Epidermal melanocyte (primary cell): ENCODE measurements around the gene CTIF.
"Not testable (repeated sequence)": the region's sequence is repeated elsewhere in the genome, so short reads cannot be mapped to it uniquely, and the experiment has no call there.

ENCODE experiments used
- DNase-seq: peaks from one replicate; pipeline ENCODE4 v3.0.0; 2011; ENCODE audit warnings: low spot score; ENCODE audit not compliant: insufficient read length

Gene CTIF

DNA sequence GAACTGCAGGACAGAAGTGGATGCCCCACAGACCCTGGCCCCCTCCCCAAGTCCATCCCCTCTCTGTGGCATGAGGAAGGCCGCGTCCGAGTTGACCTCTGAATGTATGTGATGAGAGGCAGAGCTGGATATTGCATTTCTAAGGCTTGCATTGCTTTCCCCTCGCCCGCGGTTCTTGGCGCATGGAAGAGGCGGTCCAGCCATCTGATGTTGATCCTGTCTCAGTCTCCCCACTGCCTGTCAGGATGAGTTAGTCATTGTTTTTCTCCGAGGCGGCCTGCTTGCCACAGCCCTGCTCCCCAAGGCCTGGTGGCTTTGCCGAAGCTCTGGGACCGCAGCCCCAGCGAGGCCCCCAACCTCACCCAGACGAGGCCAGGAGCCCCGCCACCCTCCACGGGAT, 323.3 kb downstream of the CTIF start:
- DNase-seq, result no peak

DNA sequence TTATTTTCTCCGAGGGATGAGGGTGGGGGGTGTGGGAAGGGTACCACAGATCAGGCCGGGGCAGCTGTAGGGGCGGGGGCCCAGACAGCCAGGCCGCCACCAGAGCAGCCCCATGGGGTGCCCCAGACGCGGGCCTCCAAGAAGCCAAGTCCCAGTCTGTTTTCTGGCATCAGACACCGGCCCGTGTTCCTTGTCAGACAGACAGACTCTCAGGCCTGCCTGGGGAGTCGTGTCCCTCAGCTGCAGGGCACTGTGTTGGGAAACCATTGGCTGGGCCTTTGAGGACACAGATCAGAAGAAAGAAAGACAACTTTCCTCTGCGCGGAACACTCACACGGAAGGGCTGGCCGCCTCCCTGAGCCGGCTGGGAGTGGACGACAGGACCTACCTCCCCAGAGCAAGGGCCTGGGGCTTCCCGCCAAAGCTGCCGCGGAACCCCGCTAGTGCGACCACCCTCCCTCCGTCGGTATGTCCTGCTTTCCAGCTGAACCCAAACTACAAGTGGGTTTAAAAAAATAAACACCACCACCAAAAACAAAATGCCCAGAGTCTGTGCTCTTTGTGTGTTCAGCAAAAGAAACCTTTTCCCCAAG, 323.9 kb downstream of the CTIF start:
- DNase-seq, result no peak

DNA sequence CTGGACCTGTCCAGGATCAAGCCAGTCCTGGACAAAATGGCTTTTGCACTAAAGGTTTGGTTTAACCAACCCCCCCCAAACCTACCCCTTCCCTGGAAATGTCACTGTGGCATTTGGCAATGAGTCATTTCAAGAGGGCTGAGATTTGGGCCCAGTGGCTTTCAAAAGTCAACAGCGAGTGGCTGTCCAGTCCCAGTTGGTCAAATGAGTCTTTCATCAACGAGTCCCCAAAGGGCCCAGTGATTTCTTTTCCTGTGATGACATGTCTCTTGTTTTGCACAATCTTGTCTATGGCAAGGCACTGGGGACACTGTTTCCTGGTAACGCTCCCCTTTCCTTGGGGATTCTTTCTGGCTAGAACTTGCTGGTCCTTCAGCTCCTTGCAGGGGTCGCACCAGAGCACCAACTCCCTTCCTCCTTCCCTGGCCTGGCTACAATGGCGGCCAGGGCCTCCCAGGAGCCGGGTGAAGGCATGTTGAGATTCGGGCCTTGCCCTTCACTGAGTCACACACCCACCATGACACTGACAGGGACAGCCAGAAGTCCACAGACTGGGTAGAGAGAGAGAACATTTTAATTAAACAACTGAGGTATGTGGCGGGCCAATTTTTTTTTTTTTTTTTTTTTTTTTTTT, 324.7 kb downstream of the CTIF start:
- DNase-seq, result no peak

DNA sequence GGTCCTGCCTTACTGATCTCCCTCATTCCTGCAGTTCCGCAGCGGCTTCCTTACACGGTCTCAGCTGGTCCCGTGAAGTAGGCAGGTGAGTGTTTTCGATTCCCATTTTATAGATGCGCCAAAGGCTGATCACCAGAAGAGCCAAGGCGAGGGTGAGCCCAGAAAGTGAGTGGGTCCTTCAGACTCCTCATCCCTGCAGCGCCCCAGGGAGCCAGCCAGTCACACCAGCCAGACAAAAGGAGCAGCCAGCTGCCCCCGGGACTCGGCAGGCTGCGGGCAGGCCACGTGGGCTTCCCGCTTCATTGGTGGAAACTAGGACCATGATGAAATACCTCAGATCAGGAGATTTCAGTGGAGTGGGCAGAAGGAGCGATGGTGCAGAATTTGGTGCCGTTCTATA, 326.0 kb downstream of the CTIF start:
- no peak for DNase-seq

DNA sequence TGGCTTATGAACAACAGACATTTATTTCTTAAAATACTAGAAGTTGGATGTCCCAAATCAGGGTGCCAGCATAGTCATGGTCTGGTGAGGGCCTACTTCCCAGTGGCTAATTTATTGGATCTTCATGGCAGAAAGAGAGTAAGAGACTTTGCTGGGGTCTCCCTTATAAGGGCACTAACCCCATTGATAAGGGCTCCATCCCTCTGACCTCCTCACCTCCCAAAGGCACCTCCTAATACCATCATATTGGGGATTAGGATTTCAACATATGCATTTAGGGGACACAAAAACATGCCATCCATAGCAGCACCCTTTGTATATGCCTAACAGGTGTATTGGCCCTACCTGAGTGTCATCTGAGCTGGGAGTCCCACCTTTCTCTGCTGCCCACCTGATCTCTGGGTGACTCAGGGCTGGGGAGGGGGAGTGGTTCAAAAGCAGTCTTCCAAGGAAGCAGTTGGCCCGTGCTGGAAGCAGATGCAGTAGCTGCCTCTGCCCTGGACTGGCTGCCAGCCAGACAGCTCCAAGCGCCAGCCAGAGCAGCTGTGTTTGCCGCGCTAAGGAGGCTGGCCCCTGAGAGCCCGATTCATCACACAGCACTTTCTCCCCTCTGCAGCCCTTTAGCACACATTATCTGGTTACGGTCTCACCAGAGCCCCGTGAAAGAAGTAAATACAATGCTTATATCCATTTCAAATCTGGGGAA, 327.4 kb downstream of the CTIF start:
- peak; percentile 75 for DNase-seq

DNA sequence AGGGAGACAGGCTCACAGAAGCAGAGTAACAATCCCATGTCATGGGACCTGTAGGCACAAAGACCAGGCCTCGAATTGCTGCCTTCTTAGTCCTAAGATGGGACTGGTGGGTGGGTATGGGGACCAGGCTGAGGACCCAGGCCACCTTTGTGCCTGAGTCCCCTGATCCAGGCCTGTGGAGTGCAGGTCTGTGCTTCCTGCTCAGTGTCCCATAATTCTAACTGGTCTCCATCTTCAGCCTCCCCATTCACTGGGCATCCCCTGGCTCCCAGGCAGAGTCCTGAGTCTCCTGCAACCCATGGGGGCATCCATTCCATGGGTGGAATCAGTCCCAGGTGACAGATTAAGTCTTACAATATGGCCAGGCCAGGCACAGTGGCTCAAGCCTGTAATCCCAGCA, 328.0 kb downstream of the CTIF start:
- no peak for DNase-seq

DNA sequence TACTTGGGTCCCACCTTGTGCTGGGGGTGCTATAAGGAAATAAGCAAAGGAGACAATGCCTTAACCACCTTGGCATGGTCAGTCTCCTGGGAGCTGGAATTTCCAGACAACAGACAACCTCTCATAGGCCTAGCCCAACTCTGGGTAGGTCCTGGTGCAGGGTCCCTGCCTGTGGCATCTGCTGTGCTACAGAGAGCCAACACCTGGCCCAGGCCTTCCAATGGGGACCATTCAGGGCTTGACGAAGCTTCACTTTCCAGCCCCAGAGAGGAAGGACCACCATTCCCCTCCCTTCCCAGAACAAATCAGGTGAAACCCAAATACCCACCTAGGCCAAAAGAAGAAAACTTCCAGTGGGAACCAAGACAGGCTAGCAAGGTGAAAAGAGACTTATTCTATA, 329.1 kb downstream of the CTIF start:
- no peak for DNase-seq

DNA sequence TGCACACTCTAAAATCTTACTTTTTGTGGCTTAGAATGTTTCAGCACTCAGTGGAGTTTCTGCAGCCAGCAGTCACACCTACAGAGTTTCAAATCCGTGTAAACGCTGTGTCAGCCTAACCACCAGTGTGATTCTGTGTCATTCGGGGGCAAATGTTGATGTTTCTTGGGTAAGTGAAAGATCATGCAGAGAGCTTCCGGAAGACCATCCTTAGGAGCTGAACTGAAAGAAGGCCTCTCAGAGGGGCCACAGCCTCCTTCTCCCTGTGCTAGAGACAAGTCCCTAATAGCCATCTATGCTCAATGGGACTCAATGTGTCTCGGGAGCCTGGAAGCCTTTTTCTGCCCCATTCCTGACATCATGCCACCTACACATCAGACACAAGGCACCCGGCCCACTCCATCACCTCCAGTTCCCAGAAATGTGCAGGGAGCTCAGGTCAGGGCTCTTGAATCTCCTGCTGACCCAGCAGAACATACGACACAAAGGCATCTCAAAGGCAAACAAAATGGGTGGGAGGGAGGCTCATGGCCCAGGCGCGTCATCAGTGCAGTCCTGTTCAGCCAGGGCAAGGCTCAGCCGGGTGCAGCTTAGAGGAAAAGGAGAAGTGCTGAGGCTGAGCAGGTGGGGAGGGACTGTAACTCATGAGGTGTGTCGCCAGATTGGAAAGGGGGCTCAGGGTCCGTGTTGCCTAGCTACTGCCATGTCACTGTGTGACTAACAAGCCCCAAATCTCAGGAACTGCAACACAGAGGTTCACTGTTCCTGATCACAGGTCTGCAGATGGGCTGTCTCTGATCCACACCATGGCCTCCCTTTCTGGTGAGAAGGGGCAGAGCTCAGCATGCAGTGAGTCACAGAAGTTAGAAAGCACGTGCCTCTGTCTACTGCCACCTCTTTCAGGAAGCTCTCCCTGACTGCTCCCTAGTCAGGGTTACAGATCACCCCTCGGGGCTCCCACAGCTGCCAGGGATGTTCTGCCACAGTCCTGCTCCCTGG, 329.9 kb downstream of the CTIF start:
- DNase-seq, result no peak

DNA sequence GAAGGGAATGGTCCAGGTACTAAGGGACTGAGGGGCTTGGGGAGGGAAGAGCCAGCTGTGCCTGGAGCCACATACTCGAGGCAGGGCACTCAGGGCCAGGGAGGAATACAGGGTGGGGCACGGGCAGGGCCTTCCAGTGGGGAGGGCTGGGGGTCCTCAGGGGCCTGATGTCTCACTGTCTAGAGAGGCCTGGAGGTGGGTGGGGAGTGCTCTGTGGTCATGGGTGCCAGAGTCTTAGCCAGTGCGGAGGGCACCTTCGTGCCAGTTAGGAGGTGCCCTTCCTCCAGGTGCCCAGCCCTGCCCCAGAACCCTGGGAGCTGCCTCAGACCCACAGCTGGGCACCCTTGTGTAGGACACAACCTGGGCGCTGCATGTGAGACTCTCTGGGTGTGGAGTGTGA, 330.8 kb downstream of the CTIF start:
- no peak for DNase-seq

DNA sequence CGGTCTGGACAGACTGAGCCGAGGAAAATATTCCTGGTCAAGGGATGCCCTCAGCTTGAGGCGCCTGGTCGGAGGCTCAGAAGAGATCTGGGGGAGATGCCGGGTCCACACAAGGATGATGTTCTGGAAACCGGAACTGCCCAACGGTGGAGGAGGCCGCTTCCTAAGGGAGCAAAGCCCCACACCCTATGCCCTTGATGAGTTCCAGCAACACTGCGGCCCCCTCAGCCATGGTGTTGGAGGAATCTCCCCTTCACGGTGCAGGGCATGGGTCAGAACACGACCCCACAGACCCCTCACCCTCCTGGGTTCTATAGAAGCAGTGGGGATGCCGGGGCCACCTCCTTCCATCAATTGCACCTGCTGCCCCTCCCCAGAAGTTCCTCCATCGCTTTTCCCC, 332.1 kb downstream of the CTIF start:
- DNase-seq, result not testable (repeated sequence)

DNA sequence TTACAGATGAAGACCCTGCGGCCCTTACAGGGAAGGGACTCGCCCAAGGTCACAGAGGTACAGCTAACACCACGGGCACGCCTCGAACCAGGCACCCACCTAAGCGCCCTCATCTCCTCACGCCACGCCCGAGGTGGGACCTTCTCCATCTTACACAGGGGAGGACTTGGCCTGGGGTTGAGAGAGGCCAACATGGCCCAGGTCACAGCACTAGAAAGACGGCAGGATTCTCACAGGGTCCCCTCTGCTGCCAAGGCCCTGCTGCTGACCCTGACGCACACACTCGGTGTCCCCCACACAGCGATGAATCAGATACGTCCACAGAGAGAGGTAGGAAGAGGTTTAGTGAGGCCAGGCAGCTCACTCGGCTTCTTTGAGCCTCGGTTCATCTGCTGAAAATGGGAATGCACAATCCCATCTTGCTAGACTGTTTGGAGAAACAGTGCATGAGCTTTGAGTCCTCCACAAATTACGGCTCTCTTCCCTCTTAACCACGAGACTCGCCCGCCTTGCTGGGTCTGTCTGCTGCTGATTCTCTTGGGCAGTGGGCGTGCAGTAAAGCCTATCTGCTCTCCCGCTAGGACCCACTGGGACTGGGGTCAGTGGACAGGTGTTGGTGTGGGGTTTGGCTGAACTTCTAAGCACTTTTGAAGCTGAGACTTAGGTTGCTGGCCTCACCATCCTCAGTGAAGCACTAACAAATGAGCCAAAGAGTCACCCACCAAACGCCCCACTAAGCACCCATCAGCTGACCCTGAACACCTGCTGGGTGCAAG, 332.7 kb downstream of the CTIF start:
- no peak for DNase-seq

DNA sequence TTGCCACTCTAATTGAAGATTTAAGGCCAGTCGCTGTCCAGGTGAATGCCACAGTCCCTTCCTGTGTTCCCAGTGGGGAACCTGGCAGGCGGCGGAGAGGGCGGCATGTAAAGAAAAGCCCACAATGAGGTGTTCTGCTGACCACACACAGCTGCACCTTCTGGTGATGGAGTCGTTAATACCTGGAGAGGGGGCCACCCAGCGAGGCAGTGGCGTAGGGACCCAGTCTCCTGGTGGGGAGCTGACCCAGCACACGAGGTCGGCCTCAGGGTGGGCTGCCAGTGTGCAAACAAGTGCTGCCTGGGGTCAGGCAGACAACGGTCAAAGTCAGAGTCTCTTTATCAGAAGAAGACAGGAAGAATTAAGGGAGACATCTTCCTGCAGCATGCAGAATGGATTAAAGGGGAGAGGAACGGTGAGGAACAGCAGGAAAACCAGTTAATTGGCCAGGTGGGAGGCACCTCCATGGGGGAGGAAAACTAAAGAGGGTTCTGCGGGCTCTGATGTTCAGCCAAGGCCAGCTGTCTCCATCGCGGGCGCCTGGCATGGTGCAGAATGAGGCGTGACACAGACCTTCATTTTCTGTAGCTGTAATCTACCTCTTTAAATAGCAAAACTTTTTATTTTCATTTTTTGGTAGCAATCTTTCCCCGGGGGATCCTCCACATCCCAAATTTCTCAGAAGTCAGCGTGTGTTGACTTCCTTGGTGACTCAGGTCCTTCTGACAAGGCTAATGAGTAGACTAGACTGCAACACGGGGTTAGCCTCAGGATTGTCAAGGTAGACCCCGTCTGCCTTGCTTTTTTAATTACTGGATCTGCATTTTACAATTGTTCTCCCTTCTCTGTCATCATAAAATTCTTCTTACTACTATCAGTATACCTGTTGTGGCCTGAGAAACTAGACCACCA, 333.7 kb downstream of the CTIF start:
- no peak for DNase-seq

DNA sequence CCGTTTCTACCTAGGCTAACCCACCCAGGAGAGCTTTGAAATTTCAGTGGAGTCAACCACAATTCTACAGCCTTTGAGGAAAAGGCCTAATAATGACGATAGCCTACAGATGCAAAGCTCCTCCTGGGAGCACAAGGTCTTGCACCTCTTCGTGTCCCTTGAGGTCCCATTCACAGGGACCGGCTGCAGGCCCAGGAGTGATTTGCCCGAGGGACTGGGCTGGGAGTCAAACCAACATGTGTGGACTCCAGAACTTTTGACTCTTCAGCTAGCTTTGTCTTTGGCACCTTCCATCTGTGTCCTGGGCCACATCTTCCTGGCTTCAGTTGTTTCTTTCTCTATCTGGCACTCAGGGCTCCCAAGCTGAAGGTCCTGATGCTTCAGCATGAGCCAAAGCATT, 335.4 kb downstream of the CTIF start:
- DNase-seq, result peak; percentile 5

DNA sequence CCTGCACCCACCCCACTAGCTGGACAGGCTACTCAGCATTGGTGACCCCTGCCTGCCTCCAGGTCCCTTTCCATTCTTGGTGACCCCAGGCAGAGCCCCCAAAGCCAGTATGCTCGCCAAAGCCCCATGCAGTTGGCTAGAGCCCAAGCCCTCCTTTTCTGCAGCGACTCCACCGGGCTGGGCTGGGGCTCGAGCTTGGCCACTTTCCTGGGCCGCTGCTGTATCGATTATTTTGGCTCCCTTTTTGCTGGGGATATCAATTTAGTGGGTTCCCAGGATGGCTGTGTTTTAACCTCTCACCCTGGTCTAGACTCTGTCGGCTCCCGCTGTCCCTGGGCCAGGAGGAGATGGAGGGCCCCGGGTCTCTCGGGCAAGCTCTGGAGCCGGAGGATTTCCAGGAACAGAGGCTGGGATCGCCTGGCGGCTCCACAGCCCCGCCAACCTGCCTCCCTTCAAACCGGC, 335.9 kb downstream of the CTIF start:
- DNase-seq, result no peak

DNA sequence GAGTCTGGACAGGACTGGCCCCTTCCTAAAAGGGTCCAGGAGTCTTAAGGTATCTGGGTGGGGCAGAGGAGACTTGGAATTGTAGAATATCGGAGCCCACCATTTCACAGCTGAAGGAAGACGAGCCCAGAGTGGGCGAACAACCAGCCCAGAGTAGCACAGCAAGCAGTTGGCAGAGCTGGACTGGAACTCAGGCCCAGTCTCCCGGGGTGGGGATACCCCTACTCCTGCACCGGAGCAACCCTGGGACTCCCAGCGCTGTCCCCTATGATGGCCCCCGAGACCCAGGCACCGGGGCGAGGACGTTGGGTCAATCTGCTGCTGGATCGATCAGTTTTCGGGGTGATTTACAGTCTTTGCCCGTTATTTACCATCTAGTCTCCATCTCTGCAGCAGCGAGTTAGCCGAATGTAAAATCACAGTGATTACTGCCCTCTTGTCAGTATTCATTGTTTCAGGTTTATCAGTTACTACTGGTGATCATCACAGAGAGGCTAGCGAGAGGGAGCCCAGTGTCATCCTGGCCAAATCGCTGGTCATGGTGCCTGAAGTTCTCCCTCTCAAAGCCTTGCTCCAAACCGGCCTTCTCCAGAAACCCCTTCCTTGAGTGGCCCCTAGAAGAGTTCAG, 336.6 kb downstream of the CTIF start:
- DNase-seq, result peak; percentile 7

DNA sequence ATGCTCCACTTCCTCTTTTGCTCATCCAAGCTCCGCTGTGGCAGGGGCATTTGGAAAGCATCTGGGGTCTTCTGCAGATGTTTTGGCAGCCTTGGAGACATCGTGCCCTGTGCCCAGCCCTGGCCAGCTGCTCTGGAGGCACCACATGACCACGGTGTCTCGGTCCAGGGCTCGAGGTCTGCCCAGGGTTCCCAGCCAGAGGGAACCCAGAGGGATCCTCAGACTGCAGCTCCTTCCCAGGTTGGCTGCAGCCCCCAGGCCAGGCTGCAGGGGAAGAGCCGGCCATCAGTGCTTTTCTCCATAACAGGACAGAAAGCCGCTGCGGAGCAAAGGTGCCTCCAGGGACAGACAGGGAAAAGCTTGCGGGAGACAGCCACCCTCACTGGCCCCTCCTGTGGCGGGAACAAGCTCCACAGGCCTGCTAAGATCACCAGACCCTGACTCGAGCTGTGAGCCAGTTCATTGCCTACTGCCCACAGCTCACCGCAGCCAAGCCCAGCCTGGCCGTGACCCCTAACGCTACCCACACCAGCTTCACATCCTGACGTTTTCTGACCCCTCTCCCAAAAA, 337.2 kb downstream of the CTIF start:
- DNase-seq, result peak; percentile 3

DNA sequence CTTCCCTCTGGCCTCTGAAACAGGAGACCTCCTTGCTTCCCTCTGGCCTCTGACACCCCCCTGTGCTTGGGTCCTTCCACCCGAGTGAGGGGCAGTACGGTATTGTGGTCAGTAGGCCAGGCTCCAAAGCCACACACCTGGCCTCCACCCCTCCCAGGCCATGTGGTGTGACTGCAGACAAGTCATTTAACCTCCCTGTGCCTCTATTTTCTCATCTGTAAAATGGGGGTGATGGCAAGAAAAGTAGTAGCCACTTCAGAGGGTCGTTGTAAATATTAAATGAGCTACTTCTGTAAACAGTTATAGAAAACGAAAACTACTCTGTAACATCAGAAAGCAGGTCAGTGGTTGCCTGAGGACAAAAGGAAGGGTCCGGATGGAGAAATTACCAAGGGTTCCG, 337.8 kb downstream of the CTIF start:
- peak; percentile 2 for DNase-seq

DNA sequence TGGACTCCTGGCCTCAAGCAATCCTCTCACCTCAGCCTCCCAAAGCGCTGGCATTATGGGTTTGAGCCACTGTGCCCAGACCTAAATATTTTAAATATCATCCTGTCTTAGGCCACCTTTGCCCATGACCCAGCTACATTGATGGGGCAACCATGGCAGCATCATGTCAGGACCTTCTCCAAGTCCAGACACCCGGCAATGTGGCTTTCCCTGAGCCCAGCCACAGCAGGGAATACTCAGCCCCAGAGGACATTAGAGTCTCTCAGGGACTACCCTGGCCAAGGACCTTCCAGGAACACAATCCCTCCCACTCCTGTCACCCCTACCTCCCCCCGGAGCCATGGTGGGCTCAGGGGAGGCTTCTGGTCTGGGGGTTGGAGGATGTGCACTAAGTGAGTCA, 339.1 kb downstream of the CTIF start:
- no peak for DNase-seq

DNA sequence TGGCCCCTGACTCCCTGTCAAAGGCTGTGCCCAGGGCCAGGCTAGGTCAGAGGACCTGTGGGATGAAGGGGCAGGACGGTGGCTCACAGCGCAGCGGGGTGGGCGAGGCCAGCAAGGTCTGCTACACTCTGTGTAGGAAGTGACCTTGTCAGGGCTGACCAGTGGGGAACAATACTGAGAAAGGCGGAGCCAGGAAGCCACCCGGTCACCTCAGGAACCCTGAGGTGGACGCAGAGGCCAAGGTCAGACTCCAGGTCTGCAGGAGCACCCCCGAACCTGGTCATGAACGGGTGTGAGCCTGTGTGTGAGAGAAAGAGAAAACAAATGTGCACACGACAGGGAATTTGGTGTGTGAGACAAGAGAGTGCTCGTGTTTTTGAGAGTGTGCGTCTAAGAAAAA, 339.6 kb downstream of the CTIF start:
- peak; percentile 11 for DNase-seq
